OCI-LY7 (cell line): ENCODE results near the gene TRIM41. TPM values are rescaled to one million over a fixed set of nuclear protein-coding genes. Genes with fewer than 3 reads are reported as not detected.

Experiments used
- BruUV-seq: library from RNA; stranded (reverse); fragments of 400-500 nt; replicated peaks from 2 replicates; lab custom pipeline; 2021; lab: Mats Ljungman, UMichigan
- CTCF ChIA-PET: fragments of 300-600 bp; sonication (Branson Sonifier 250); formaldehyde crosslinking; loops from one replicate; lab custom pipeline; 2022; ENCODE audit warnings: antibody characterized with exemption; ENCODE audit not compliant: unreplicated experiment; lab: Charles Lee
- POLR2A ChIA-PET: fragments of 300-600 bp; sonication (Branson Sonifier 250); formaldehyde crosslinking; loops from one replicate; lab custom pipeline; 2022; ENCODE audit warnings: antibody characterized with exemption; lab: Charles Lee
- DNase-seq: peaks from one replicate; pipeline ENCODE4 v3.0.0-alpha.2; 2015; ENCODE audit warnings: low spot score
- H2AFZ ChIP-seq: fragments of 200-600 bp; sonication (generic), shearing (Covaris generic); 2 replicates; pipeline ENCODE4 v1.6.1; 2014; ENCODE audit warnings: mild to moderate bottlenecking, antibody characterized with exemption, low read length, moderate library complexity
- H3K27ac ChIP-seq: fragments of 200-600 bp; sonication (generic); 2 replicates; pipeline ENCODE4 v1.5.1; 2014; ENCODE audit warnings: mixed run types, low read depth, mild to moderate bottlenecking, moderate library complexity, low read length, inconsistent platforms; ENCODE audit not compliant: poor library complexity, severe bottlenecking
- H3K36me3 ChIP-seq: fragments of 200-600 bp; sonication (generic); 2 replicates; pipeline ENCODE4 v1.6.1; 2014; ENCODE audit warnings: mild to moderate bottlenecking, antibody characterized with exemption, low read length, moderate library complexity, mixed read lengths; ENCODE audit not compliant: insufficient read depth
- H3K4me1 ChIP-seq: fragments of 200-600 bp; sonication (generic); 2 replicates; pipeline ENCODE4 v1.5.1; 2014; ENCODE audit warnings: mild to moderate bottlenecking, low read length; ENCODE audit not compliant: insufficient read depth, poor library complexity, severe bottlenecking
- H3K4me2 ChIP-seq: fragments of 200-600 bp; sonication (generic); 2 replicates; pipeline ENCODE4 v1.6.1; 2014; ENCODE audit warnings: mild to moderate bottlenecking, low read length
- H3K4me3 ChIP-seq: fragments of 200-600 bp; sonication (generic); 2 replicates; pipeline ENCODE4 v1.5.1; 2014; ENCODE audit warnings: mild to moderate bottlenecking, low read depth, low read length; ENCODE audit not compliant: poor library complexity, severe bottlenecking
- H3K79me2 ChIP-seq: fragments of 200-600 bp; sonication (generic); 2 replicates; pipeline ENCODE4 v1.6.1; 2016; ENCODE audit warnings: low read depth, mild to moderate bottlenecking, low read length, moderate library complexity, mixed read lengths; ENCODE audit not compliant: insufficient read depth
- H3K9me2 ChIP-seq: fragments of 200-600 bp; sonication (generic); 2 replicates; pipeline ENCODE4 v1.6.1; 2016; ENCODE audit warnings: mild to moderate bottlenecking, low read length, mixed read lengths; ENCODE audit not compliant: insufficient read depth
- H3K9me3 ChIP-seq: fragments of 200-600 bp; sonication (generic); 2 replicates; pipeline ENCODE4 v1.6.1; 2014; ENCODE audit warnings: mild to moderate bottlenecking, mixed run types, low read length, mixed read lengths
- H4K20me1 ChIP-seq: fragments of 200-600 bp; sonication (generic); 2 replicates; pipeline ENCODE4 v1.6.1; 2014; ENCODE audit warnings: mild to moderate bottlenecking, antibody characterized with exemption, low read length, moderate library complexity, mixed read lengths; ENCODE audit not compliant: insufficient read depth
- EZH2phosphoT487 ChIP-seq: fragments of 200-600 bp; sonication (generic); IDR thresholded peaks from 2 replicates; pipeline ENCODE4 v1.6.1; 2018; ENCODE audit warnings: low read depth, borderline replicate concordance, mild to moderate bottlenecking, mixed run types, antibody characterized with exemption, low read length, moderate library complexity, mixed read lengths
- intact Hi-C: fragments of 100-400 bp; cut with micrococcal nuclease; formaldehyde crosslinking; loops from one replicate; pipeline ENCODE4 v1.10.0; 2022; ENCODE audit not compliant: unreplicated experiment
- total RNA-seq, 2 experiments: library from RNA; depleted of rRNA in 1 of 2; stranded (reverse); fragments of >200 nt in 1 of 2; shearing (Covaris generic) in 1 of 2; gene quantifications; 2 replicates each; pipeline ENCODE4 v1.2.3, GENCODE V29; 2014 to 2022
- TF ChIP-seq, protein P1 (sequence below): fragments of 200-600 bp; sonication (generic); conservative IDR thresholded peaks from 2 replicates; pipeline ENCODE4 v1.5.1; 2014; ENCODE audit warnings: mild to moderate bottlenecking, antibody characterized with exemption, low read length, moderate library complexity, mixed read lengths

The TRIM41 gene
- total RNA-seq, 2 experiments from 2014 or later: 30.2 to 73.4 TPM

GRCh38 chr5:181192337-181193046, 30.6 kb upstream of the TRIM41 start:
- POLR2A ChIA-PET: interaction anchor here (0.7 to 3.3 kb wide), 12 partner anchors 15 to 374 kb away, joined by 3 to 25 read pairs (median 4); partner anchors contain the start of genes RACK1, TRIM41 and TRIM52

GRCh38 chr5:181193656-181194055, 29.4 kb upstream of the TRIM41 start:
- peaks cover 23% of the 10 kb centered on the region for H3K4me1 ChIP-seq
- H3K79me2 ChIP-seq: peaks cover 8% of the 10 kb centered on the region; the same call in 1 of the 2 replicates
- H3K27ac ChIP-seq: no peak overlapping the region
- ChIA-PET POLR2A (interaction anchor here (1.3 to 2.4 kb wide), 3 partner anchors 13 to 50 kb away, joined by 3 to 16 read pairs (median 5); partner anchors contain the start of gene RACK1), CTCF (no interaction called here)
- no peak overlapping the region for H2AFZ ChIP-seq
- BruUV-seq: no TSS peak
- intact Hi-C loops: no loop called here
- H3K9me2 ChIP-seq: no peaks in the 10 kb centered on the region
- no peak overlapping the region for H3K4me2 ChIP-seq
- H3K9me3 ChIP-seq: no peaks in the 10 kb centered on the region
- no peak overlapping the region for H3K4me3 ChIP-seq
- H4K20me1 ChIP-seq: no peaks in the 10 kb centered on the region
- no peaks in the 10 kb centered on the region for H3K36me3 ChIP-seq
- TF ChIP-seq, protein P1, sequence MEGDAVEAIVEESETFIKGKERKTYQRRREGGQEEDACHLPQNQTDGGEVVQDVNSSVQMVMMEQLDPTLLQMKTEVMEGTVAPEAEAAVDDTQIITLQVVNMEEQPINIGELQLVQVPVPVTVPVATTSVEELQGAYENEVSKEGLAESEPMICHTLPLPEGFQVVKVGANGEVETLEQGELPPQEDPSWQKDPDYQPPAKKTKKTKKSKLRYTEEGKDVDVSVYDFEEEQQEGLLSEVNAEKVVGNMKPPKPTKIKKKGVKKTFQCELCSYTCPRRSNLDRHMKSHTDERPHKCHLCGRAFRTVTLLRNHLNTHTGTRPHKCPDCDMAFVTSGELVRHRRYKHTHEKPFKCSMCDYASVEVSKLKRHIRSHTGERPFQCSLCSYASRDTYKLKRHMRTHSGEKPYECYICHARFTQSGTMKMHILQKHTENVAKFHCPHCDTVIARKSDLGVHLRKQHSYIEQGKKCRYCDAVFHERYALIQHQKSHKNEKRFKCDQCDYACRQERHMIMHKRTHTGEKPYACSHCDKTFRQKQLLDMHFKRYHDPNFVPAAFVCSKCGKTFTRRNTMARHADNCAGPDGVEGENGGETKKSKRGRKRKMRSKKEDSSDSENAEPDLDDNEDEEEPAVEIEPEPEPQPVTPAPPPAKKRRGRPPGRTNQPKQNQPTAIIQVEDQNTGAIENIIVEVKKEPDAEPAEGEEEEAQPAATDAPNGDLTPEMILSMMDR: no peak
- no peak for TF ChIP-seq EZH2phosphoT487
- no peak for DNase-seq

More at GRCh38 chr5:181192337-181193046, 30.6 kb upstream of the TRIM41 start:
- BruUV-seq: TSS peak; percentile 57
- Histone ChIP-seq H3K4me3 (peak overlapping the region; percentile 69), H3K79me2 (peaks cover 8% of the 10 kb centered on the region; the same call in 1 of the 2 replicates), H3K4me2 (peak overlapping the region; percentile 94), H4K20me1 (no peaks in the 10 kb centered on the region), H2AFZ (no peak overlapping the region), H3K9me3 (no peaks in the 10 kb centered on the region), H3K4me1 (peaks cover 17% of the 10 kb centered on the region), H3K27ac (peak overlapping the region; percentile 82), H3K36me3 (no peaks in the 10 kb centered on the region), H3K9me2 (no peaks in the 10 kb centered on the region)
- no peak for DNase-seq
- CTCF ChIA-PET: interaction anchor here (1.0 kb wide), 1 partner anchor 10 kb away, joined by 4 read pairs; no protein-coding TSS in a partner anchor
- intact Hi-C loops: no loop called here
- TF ChIP-seq, protein P1: no peak
- TF ChIP-seq EZH2phosphoT487: no peak
